ENCODE data around the gene CCDC91.

The CCDC91 gene

DNA sequence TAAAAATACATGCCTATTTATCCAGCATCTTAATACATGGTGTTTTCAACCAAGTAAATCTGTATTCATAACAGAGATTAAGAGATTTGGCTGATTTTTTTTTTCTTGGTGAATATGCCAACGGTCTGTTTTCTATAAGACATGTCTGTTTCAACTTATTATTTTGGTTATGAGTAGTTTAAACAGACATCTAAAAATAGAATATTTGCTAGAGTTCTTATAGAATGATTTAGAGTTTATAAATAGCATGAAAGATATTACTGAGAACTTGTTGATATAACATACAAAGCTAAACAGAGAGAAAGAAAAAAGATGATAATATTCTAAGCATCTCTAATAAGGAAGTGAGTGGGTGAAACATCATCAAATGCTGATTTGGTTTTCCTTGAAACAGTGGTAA, 199.9 kb downstream of the CCDC91 start:
- peak; percentile 22; the same call in 1 of the 3 replicates for ATAC-seq
- TF ChIP-seq TCF4 (CRISPR knock-in tag; IDR thresholded peaks at IDR 0.05; ENCODE audit: borderline replicate concordance) = no peak
- no peak for TF ChIP-seq ZNF8 (CRISPR knock-in tag; IDR thresholded peaks at IDR 0.05)
- no peak for TF ChIP-seq PPARA (CRISPR knock-in tag; IDR thresholded peaks at IDR 0.05; ENCODE audit: borderline replicate concordance)
- no peak for TF ChIP-seq OSR1 (CRISPR knock-in tag; IDR thresholded peaks at IDR 0.05)
- no peak for TF ChIP-seq CSDC2 (CRISPR knock-in tag; IDR thresholded peaks at IDR 0.05)
- no peak for TF ChIP-seq TOX (CRISPR knock-in tag; IDR thresholded peaks at IDR 0.05; ENCODE audit: borderline replicate concordance)
- TF ChIP-seq BACH2 (CRISPR knock-in tag; IDR thresholded peaks at IDR 0.05; ENCODE audit: borderline replicate concordance) = no peak
- TF ChIP-seq ZNF70 (CRISPR knock-in tag; IDR thresholded peaks at IDR 0.05) = no peak
- TF ChIP-seq, protein P1, sequence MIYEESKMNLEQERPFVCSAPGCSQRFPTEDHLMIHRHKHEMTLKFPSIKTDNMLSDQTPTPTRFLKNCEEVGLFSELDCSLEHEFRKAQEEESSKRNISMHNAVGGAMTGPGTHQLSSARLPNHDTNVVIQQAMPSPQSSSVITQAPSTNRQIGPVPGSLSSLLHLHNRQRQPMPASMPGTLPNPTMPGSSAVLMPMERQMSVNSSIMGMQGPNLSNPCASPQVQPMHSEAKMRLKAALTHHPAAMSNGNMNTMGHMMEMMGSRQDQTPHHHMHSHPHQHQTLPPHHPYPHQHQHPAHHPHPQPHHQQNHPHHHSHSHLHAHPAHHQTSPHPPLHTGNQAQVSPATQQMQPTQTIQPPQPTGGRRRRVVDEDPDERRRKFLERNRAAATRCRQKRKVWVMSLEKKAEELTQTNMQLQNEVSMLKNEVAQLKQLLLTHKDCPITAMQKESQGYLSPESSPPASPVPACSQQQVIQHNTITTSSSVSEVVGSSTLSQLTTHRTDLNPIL (CRISPR knock-in tag; IDR thresholded peaks at IDR 0.05; ENCODE audit: low read depth) = no peak
- TF ChIP-seq, protein P2, sequence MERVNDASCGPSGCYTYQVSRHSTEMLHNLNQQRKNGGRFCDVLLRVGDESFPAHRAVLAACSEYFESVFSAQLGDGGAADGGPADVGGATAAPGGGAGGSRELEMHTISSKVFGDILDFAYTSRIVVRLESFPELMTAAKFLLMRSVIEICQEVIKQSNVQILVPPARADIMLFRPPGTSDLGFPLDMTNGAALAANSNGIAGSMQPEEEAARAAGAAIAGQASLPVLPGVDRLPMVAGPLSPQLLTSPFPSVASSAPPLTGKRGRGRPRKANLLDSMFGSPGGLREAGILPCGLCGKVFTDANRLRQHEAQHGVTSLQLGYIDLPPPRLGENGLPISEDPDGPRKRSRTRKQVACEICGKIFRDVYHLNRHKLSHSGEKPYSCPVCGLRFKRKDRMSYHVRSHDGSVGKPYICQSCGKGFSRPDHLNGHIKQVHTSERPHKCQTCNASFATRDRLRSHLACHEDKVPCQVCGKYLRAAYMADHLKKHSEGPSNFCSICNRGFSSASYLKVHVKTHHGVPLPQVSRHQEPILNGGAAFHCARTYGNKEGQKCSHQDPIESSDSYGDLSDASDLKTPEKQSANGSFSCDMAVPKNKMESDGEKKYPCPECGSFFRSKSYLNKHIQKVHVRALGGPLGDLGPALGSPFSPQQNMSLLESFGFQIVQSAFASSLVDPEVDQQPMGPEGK (CRISPR knock-in tag; IDR thresholded peaks at IDR 0.05; ENCODE audit: borderline replicate concordance) = no peak
- TF ChIP-seq ISL1 (CRISPR knock-in tag; IDR thresholded peaks at IDR 0.05) = no peak
- TF ChIP-seq, protein P3, sequence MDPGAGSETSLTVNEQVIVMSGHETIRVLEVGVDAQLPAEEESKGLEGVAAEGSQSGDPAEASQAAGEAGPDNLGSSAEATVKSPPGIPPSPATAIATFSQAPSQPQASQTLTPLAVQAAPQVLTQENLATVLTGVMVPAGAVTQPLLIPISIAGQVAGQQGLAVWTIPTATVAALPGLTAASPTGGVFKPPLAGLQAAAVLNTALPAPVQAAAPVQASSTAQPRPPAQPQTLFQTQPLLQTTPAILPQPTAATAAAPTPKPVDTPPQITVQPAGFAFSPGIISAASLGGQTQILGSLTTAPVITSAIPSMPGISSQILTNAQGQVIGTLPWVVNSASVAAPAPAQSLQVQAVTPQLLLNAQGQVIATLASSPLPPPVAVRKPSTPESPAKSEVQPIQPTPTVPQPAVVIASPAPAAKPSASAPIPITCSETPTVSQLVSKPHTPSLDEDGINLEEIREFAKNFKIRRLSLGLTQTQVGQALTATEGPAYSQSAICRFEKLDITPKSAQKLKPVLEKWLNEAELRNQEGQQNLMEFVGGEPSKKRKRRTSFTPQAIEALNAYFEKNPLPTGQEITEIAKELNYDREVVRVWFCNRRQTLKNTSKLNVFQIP (CRISPR knock-in tag; IDR thresholded peaks at IDR 0.05; ENCODE audit: borderline replicate concordance, low read depth) = no peak
- no peak for TF ChIP-seq ZNF565 (CRISPR knock-in tag; conservative IDR thresholded peaks at IDR 0.05; ENCODE audit: low read depth)
- no peak for TF ChIP-seq ZFP3 (CRISPR knock-in tag; IDR thresholded peaks at IDR 0.05)
- TF ChIP-seq, protein P4, sequence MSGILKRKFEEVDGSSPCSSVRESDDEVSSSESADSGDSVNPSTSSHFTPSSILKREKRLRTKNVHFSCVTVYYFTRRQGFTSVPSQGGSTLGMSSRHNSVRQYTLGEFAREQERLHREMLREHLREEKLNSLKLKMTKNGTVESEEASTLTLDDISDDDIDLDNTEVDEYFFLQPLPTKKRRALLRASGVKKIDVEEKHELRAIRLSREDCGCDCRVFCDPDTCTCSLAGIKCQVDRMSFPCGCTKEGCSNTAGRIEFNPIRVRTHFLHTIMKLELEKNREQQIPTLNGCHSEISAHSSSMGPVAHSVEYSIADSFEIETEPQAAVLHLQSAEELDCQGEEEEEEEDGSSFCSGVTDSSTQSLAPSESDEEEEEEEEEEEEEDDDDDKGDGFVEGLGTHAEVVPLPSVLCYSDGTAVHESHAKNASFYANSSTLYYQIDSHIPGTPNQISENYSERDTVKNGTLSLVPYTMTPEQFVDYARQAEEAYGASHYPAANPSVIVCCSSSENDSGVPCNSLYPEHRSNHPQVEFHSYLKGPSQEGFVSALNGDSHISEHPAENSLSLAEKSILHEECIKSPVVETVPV (CRISPR knock-in tag; IDR thresholded peaks at IDR 0.05) = no peak
- TF ChIP-seq SNAI2 (CRISPR knock-in tag; IDR thresholded peaks at IDR 0.05) = no peak
- no peak for TF ChIP-seq ESRRG (CRISPR knock-in tag; IDR thresholded peaks at IDR 0.05)
- no peak for TF ChIP-seq RARB (CRISPR knock-in tag; IDR thresholded peaks at IDR 0.05)
- TF ChIP-seq, protein P5, sequence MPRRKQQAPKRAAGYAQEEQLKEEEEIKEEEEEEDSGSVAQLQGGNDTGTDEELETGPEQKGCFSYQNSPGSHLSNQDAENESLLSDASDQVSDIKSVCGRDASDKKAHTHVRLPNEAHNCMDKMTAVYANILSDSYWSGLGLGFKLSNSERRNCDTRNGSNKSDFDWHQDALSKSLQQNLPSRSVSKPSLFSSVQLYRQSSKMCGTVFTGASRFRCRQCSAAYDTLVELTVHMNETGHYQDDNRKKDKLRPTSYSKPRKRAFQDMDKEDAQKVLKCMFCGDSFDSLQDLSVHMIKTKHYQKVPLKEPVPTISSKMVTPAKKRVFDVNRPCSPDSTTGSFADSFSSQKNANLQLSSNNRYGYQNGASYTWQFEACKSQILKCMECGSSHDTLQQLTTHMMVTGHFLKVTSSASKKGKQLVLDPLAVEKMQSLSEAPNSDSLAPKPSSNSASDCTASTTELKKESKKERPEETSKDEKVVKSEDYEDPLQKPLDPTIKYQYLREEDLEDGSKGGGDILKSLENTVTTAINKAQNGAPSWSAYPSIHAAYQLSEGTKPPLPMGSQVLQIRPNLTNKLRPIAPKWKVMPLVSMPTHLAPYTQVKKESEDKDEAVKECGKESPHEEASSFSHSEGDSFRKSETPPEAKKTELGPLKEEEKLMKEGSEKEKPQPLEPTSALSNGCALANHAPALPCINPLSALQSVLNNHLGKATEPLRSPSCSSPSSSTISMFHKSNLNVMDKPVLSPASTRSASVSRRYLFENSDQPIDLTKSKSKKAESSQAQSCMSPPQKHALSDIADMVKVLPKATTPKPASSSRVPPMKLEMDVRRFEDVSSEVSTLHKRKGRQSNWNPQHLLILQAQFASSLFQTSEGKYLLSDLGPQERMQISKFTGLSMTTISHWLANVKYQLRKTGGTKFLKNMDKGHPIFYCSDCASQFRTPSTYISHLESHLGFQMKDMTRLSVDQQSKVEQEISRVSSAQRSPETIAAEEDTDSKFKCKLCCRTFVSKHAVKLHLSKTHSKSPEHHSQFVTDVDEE (CRISPR knock-in tag; IDR thresholded peaks at IDR 0.05) = no peak
- TF ChIP-seq ZC3H10 (CRISPR knock-in tag; IDR thresholded peaks at IDR 0.05) = no peak

DNA sequence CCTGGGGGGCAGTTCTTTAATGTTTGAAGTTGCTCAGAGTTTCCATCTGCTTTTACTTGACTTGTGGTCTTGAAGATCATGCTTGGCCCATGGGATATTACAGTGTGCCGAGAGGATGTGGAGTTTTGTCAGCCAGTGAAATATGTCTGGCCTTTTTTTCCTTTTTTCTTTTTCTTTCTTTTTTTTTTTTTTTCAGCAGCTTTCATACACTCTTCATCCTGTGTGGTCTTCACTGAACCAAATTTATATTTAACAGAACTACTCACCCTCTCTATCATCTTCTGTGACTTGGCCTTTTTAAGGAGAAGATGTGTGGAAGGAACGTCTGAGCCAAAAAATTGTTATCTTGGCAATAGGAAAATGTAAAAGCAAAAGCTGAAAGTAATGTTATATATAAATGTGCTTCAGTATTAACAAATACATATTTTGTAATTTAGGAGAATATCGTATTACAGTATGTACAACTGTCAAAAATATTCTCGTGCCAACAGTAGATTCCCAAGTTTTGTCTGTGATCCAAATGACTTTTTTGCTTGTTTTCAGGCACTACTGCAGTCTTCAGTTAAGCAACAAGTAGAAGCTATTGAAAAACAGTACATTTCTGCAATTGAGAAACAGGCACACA, 200.6 kb downstream of the CCDC91 start:
- TF ChIP-seq RARB (CRISPR knock-in tag; IDR thresholded peaks at IDR 0.05) (no peak), GLIS3 (CRISPR knock-in tag; IDR thresholded peaks at IDR 0.05) (no peak), ISL1 (CRISPR knock-in tag; IDR thresholded peaks at IDR 0.05) (no peak), ZNF8 (CRISPR knock-in tag; IDR thresholded peaks at IDR 0.05) (no peak), TOX (CRISPR knock-in tag; IDR thresholded peaks at IDR 0.05; ENCODE audit: borderline replicate concordance) (no peak), ESRRG (CRISPR knock-in tag; IDR thresholded peaks at IDR 0.05) (no peak), CSDC2 (CRISPR knock-in tag; IDR thresholded peaks at IDR 0.05) (no peak), ZNF565 (CRISPR knock-in tag; conservative IDR thresholded peaks at IDR 0.05; ENCODE audit: low read depth) (no peak), ARNTL (CRISPR knock-in tag; IDR thresholded peaks at IDR 0.05; ENCODE audit: borderline replicate concordance, low read depth) (no peak), SNAI2 (CRISPR knock-in tag; IDR thresholded peaks at IDR 0.05) (no peak), ZC3H10 (CRISPR knock-in tag; IDR thresholded peaks at IDR 0.05) (no peak), OSR1 (CRISPR knock-in tag; IDR thresholded peaks at IDR 0.05) (no peak)
- TF ChIP-seq, protein P5 (CRISPR knock-in tag; IDR thresholded peaks at IDR 0.05) = no peak
- TF ChIP-seq, protein P2 (CRISPR knock-in tag; IDR thresholded peaks at IDR 0.05; ENCODE audit: borderline replicate concordance) = no peak
- TF ChIP-seq, protein P1 (CRISPR knock-in tag; IDR thresholded peaks at IDR 0.05; ENCODE audit: low read depth) = no peak
- ATAC-seq = peak; percentile 26; the same call in 1 of the 3 replicates

Measured in SK-N-SH treated with all-trans-retinoic acid at 6 μM for 48 hours (cell line).